Adrenal gland (tissue), 12 donors: ENCODE data around the gene GSK3B. TPM values are rescaled to one million over a fixed set of nuclear protein-coding genes. Genes with fewer than 3 reads are reported as not detected.

Experiments
- DNase-seq, 7 donors: peaks; one replicate each; pipeline ENCODE4 v3.0.0-alpha.2; 2019 to 2020
- H3K27ac ChIP-seq, 5 donors: fragments of 200-600 bp; sonication (generic) in 4 of 5; 1 replicate in 3 of 5; 2 replicates in 2 of 5; pipeline versions ENCODE4 v1.5.1 to v1.8.0; 2016 to 2020; ENCODE audit warnings: mild to moderate bottlenecking in 1 of 5
- H3K27me3 ChIP-seq: fragments of 200-600 bp; 2 replicates; pipeline ENCODE4 v1.8.0; 2021
- H3K36me3 ChIP-seq, 2 donors: fragments of 200-600 bp; replicated peaks in 1 of 2; 1 replicate in 1 of 2; 2 replicates in 1 of 2; pipeline versions ENCODE4 v1.5.1 to v1.8.0; 2018 to 2022
- H3K4me1 ChIP-seq, 2 donors: fragments of 200-600 bp; replicated peaks in 1 of 2; 1 replicate in 1 of 2; 2 replicates in 1 of 2; pipeline versions ENCODE4 v1.5.1 to v1.8.0; 2018 to 2021
- H3K4me3 ChIP-seq, 4 donors: fragments of 200-600 bp; sonication (generic) in 3 of 4; one replicate each; pipeline ENCODE4 v1.5.1; 2016 to 2018
- H3K9me3 ChIP-seq, 3 donors: fragments of 200-600 bp; sonication (generic) in 1 of 3; replicated peaks in 1 of 3; 1 replicate in 2 of 3; 2 replicates in 1 of 3; pipeline versions ENCODE4 v1.5.1 to v1.8.0; 2016 to 2021
- POLR2A ChIP-seq, 2 donors: fragments of 450-650 bp; IDR thresholded peaks; one replicate each; pipeline ENCODE4 v1.6.1; 2017; ENCODE audit warnings: antibody characterized with exemption in 2 of 2, mild to moderate bottlenecking in 2 of 2, moderate library complexity in 1 of 2
- WGBS, 4 donors: extraction: QIAGEN DNeasy Blood & Tissue Kit in 2 of 4; methylation state at CpG; one replicate each; pipeline versions ENCODE4 v1.1.5 to v1.1.7; 2013 to 2017; 5-methylcytosine and 5-hydroxymethylcytosine counted together
- intact Hi-C, 2 donors: fragments of 100-400 bp; cut with DNase I; formaldehyde crosslinking; loops; one replicate each; pipeline versions ENCODE4 v1.14.1 to v1.15.0; 2022 to 2023
- polyA plus RNA-seq, 3 donors: library from polyadenylated mRNA; stranded (reverse); fragments of 200-250 nt in 2 of 3; fragments of 350-450 nt in 1 of 3; fragmentation: Illumina TruSeq in 1 of 3; extraction: RNeasy Lipid Tissue Mini Kit (QIAGEN cat#74804) in 1 of 3; gene quantifications; one replicate each; pipeline ENCODE4 v1.2.3, GENCODE V29; 2013 to 2014
- total RNA-seq, 9 donors: library from RNA; depleted of rRNA in 4 of 9; stranded (reverse); fragments of >200 nt in 4 of 9; fragments of 120-200 nt in 1 of 9; fragmentation: NEBNext Ultra II Directional in 1 of 9; extraction: Animal tissue kit (Norgen Biotek cat#: 25700) in 1 of 9; gene quantifications; one replicate each; pipeline versions ENCODE4 v1.1.0 to v1.2.4, GENCODE V29; 2013 to 2023
- TF ChIP-seq, protein P1 (sequence below), 6 experiments: fragments of 450-650 bp in 4 of 6; fragments of 200-600 bp in 2 of 6; sonication (generic) in 1 of 6; IDR thresholded peaks; 1 replicate in 5 of 6; 2 replicates in 1 of 6; pipeline versions ENCODE4 v1.5.1 to v1.8.0; 2016 to 2021; ENCODE audit warnings: antibody characterized with exemption in 6 of 6, mild to moderate bottlenecking in 2 of 6, moderate library complexity in 1 of 6
- donor health status: healthy with polysubstance abuse.
- donor health status: Bipolar disorder and iron deficiency.
- donor health status: DM: yes; HTN: yes; CAD: no.
- donor health status: DM: no; HTN: no; CAD: no.
- donor health status: DM: no; HTN: no; CAD: no.
- donor health status: DM: yes; HTN: yes; CAD: no.

The GSK3B gene
- total and polyA plus RNA-seq, 12 donors: 10.0 to 63.7 (median 44.8) TPM

DNA sequence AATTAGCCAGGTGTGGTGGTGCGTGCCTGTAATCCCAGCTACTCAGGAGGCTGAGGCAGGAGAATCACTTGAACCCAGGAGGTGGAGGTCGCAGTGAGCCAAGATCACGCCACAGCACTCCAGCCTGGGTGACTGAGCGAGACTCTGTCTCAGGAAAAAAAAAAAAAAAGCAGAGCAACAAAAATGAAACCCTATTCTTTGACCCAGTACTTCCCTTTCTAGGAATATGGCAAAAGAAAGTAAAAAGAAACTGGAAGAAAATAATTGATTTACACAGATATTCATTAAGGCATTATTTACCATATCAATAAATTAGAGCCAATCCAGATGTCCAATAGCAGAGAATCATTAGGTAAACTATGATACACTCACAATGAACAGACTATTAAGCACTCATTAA is 67.0 kb downstream of the GSK3B start:
- DNase-seq: no peak
- Histone ChIP-seq H3K4me3 (no peak overlapping the region), H3K27ac (no peak overlapping the region), H3K27me3 (no peaks in the 10 kb centered on the region), H3K4me1 (peaks cover 20 to 38% of the 10 kb centered on the region in 2 donors), H3K36me3 (no peaks in the 10 kb centered on the region), H3K9me3 (no peaks in the 10 kb centered on the region)
- WGBS, 4 donors: 87 to 99% (median 92%) methylated on average over 4 of the region's 4 CpGs
- intact Hi-C loops: no loop called here
- TF ChIP-seq, protein P1, sequence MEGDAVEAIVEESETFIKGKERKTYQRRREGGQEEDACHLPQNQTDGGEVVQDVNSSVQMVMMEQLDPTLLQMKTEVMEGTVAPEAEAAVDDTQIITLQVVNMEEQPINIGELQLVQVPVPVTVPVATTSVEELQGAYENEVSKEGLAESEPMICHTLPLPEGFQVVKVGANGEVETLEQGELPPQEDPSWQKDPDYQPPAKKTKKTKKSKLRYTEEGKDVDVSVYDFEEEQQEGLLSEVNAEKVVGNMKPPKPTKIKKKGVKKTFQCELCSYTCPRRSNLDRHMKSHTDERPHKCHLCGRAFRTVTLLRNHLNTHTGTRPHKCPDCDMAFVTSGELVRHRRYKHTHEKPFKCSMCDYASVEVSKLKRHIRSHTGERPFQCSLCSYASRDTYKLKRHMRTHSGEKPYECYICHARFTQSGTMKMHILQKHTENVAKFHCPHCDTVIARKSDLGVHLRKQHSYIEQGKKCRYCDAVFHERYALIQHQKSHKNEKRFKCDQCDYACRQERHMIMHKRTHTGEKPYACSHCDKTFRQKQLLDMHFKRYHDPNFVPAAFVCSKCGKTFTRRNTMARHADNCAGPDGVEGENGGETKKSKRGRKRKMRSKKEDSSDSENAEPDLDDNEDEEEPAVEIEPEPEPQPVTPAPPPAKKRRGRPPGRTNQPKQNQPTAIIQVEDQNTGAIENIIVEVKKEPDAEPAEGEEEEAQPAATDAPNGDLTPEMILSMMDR (IDR thresholded peaks at IDR 0.05): no peak
- no peak for TF ChIP-seq POLR2A (IDR thresholded peaks at IDR 0.05)

DNA sequence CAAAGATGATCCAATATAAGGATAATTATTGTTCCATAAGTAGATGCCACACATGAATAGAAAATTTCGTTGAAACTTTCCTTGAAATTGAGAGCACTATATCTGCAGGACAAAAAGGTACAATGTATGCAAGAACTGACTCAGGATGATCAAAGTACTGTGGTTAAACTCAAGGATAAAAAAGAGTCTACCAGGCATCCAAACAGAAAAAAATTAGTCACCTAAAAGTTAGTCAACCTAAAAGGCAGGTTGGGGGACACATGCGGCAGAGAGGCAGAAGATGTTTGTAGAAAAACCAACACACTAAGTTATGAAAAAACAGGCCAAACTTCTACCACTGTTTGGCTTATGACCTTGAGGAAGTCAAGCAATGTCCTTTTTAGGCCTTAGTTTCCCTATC is 68.7 kb downstream of the GSK3B start:
- intact Hi-C loops: no loop called here
- WGBS, 4 donors: 54 to 67% (median 60%) methylated on average over 2 of the region's 2 CpGs
- H3K4me3 ChIP-seq: no peak overlapping the region
- DNase-seq: no peak
- no peaks in the 10 kb centered on the region for H3K36me3 ChIP-seq
- H3K9me3 ChIP-seq: no peaks in the 10 kb centered on the region
- no peaks in the 10 kb centered on the region for H3K27me3 ChIP-seq
- TF ChIP-seq, protein P1 (IDR thresholded peaks at IDR 0.05): no peak
- no peak for TF ChIP-seq POLR2A (IDR thresholded peaks at IDR 0.05)
- peaks cover 20 to 47% of the 10 kb centered on the region in 2 donors for H3K4me1 ChIP-seq
- no peak overlapping the region for H3K27ac ChIP-seq

DNA sequence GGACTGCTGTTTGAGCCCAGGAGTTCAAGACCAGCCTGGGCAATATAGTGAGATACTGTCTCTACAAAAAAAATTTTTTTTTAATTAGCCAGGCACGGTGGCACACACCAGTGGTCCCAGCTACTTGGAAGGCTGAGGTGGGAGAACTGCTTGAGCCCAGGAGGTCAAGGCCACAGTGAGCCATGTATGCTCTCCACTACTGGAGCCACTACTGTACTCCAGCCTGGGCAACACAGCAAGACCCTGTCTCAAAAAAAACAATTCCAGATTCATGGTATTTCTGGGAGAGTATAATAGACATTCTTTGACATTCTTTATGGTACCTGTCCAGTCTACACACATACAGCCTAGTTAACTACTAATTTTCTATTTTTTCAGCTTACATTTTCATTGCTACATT is 70.1 kb downstream of the GSK3B start:
- Histone ChIP-seq H3K9me3 (no peaks in the 10 kb centered on the region), H3K4me1 (peaks cover 20 to 55% of the 10 kb centered on the region in 2 donors), H3K27ac (no peak overlapping the region), H3K27me3 (no peaks in the 10 kb centered on the region), H3K36me3 (no peaks in the 10 kb centered on the region), H3K4me3 (no peak overlapping the region)
- intact Hi-C loops: no loop called here
- TF ChIP-seq, protein P1 (IDR thresholded peaks at IDR 0.05): no peak
- no peak for TF ChIP-seq POLR2A (IDR thresholded peaks at IDR 0.05)
- WGBS, 4 donors: 88 to 100% (median 94%) methylated on average over 1 of the region's 1 CpG
- no peak for DNase-seq

DNA sequence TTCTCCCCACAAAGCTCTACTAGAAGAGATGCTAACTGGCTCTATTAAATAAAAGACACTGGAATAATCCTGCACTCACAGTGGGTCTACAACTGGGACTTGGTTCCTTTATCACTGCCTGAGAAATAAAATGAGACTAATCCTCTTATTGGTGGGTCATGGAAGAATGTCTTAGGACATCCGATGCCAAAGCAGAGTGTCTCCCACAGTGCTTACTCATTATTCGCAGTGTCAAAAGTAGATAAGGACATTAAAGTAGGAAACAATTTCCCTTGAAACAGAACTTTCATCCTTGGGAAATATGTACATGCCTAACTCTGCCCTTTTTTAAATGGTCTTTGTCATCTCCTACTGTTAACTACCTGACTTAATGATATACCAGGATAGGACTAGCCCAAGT is 71.5 kb downstream of the GSK3B start:
- no peaks in the 10 kb centered on the region for H3K36me3 ChIP-seq
- no peaks in the 10 kb centered on the region for H3K9me3 ChIP-seq
- H3K4me1 ChIP-seq: peaks cover 21 to 67% of the 10 kb centered on the region in 2 donors
- no peak overlapping the region for H3K27ac ChIP-seq
- no peaks in the 10 kb centered on the region for H3K27me3 ChIP-seq
- peak in 2 of 7 donors; percentile 23 to 39 for DNase-seq
- H3K4me3 ChIP-seq: no peak overlapping the region
- TF ChIP-seq POLR2A (IDR thresholded peaks at IDR 0.05): no peak
- TF ChIP-seq, protein P1 (IDR thresholded peaks at IDR 0.05): no peak
- WGBS, 4 donors: 33 to 46% (median 43%) methylated on average over 2 of the region's 2 CpGs
- intact Hi-C loops: no loop called here
